ENCODE data around the gene TOPAZ1. TPM values are rescaled to one million over a fixed set of nuclear protein-coding genes. Genes with fewer than 3 reads are reported as not detected.

TOPAZ1 gene
- not detected for total RNA-seq
- long read RNA-seq = 0 reads

- ATAC-seq = no peak
- no peak for DNase-seq
- intact Hi-C loops (cut with micrococcal nuclease) = no loop called here
Observed at GRCh38 chr3:44241706-44242105, at the start of gene TOPAZ1. Gene TOPAZ1, plus strand, starts transcription at chr3:44241886. Its CDS starts 168 bp downstream, at chr3:44242054.

- intact Hi-C loops (cut with micrococcal nuclease) = loop anchor here (10.0 kb wide), 1 partner anchor 654 kb away; no protein-coding TSS in a partner anchor
- peak; percentile 74 for ATAC-seq
- DNase-seq = peak; percentile 45
Observed at GRCh38 chr3:44198284-44199269, 43.1 kb upstream of the TOPAZ1 start.

- ATAC-seq = no peak
- DNase-seq = no peak
- intact Hi-C loops (cut with micrococcal nuclease) = no loop called here
Observed at GRCh38 chr3:44206261-44206660, 35.4 kb upstream of the TOPAZ1 start.

GRCh38 chr3:44206862-44207652 lies 34.6 kb upstream of the TOPAZ1 start:
- intact Hi-C loops (cut with micrococcal nuclease) = no loop called here
- ATAC-seq = no peak
- no peak for DNase-seq

- intact Hi-C loops (cut with micrococcal nuclease) = no loop called here
- DNase-seq = no peak
- ATAC-seq = no peak
Observed at GRCh38 chr3:44208086-44208485, 33.6 kb upstream of the TOPAZ1 start.

- ATAC-seq (no peak), DNase-seq (no peak)
- intact Hi-C loops (cut with micrococcal nuclease) = no loop called here
Observed at GRCh38 chr3:44208568-44208967, 33.1 kb upstream of the TOPAZ1 start.

- intact Hi-C loops (cut with micrococcal nuclease) = no loop called here
- no peak for DNase-seq
- no peak for ATAC-seq
Observed at GRCh38 chr3:44210967-44211366, 30.7 kb upstream of the TOPAZ1 start.

- intact Hi-C loops (cut with micrococcal nuclease) = no loop called here
- no peak for ATAC-seq
Observed at GRCh38 chr3:44222337-44222736, 19.3 kb upstream of the TOPAZ1 start.

GRCh38 chr3:44223299-44223698 lies 18.4 kb upstream of the TOPAZ1 start:
- no peak for ATAC-seq
- no peak for DNase-seq
- intact Hi-C loops (cut with micrococcal nuclease) = no loop called here

More at GRCh38 chr3:44222337-44222736, 19.3 kb upstream of the TOPAZ1 start:
- no peak for DNase-seq

GRCh38 chr3:44224131-44224530 lies 17.6 kb upstream of the TOPAZ1 start:
- intact Hi-C loops (cut with micrococcal nuclease) = no loop called here
- DNase-seq (no peak), ATAC-seq (no peak)

GRCh38 chr3:44226573-44226972 lies 15.1 kb upstream of the TOPAZ1 start:
- intact Hi-C loops (cut with micrococcal nuclease) = no loop called here
- DNase-seq = no peak
- no peak for ATAC-seq

- intact Hi-C loops (cut with micrococcal nuclease) = no loop called here
- DNase-seq (no peak), ATAC-seq (no peak)
Observed at GRCh38 chr3:44227632-44228031, 14.1 kb upstream of the TOPAZ1 start.

GRCh38 chr3:44228900-44229299 lies 12.8 kb upstream of the TOPAZ1 start:
- ATAC-seq (no peak), DNase-seq (no peak)
- intact Hi-C loops (cut with micrococcal nuclease) = no loop called here

- intact Hi-C loops (cut with micrococcal nuclease) = no loop called here
- DNase-seq = no peak
- ATAC-seq = no peak
Observed at GRCh38 chr3:44232407-44232806, 9.3 kb upstream of the TOPAZ1 start.

- ATAC-seq = no peak
Observed at GRCh38 chr3:44234648-44235268, 6.9 kb upstream of the TOPAZ1 start.

GRCh38 chr3:44235604-44236484 lies 5.8 kb upstream of the TOPAZ1 start:
- peak; percentile 95 for ATAC-seq
- intact Hi-C loops (cut with micrococcal nuclease) = no loop called here
- DNase-seq = peak; percentile 62

More at GRCh38 chr3:44234648-44235268, 6.9 kb upstream of the TOPAZ1 start:
- intact Hi-C loops (cut with micrococcal nuclease) = no loop called here
- DNase-seq = no peak

GRCh38 chr3:44236485-44236908 lies 5.2 kb upstream of the TOPAZ1 start:
- ATAC-seq = no peak

GRCh38 chr3:44237161-44237560 lies 4.5 kb upstream of the TOPAZ1 start:
- intact Hi-C loops (cut with micrococcal nuclease) = no loop called here
- DNase-seq (no peak), ATAC-seq (no peak)

More at GRCh38 chr3:44236485-44236908, 5.2 kb upstream of the TOPAZ1 start:
- intact Hi-C loops (cut with micrococcal nuclease) = no loop called here
- DNase-seq = no peak
